Measurements from ENCODE around the gene EYS. TPM values are rescaled to one million over a fixed set of nuclear protein-coding genes. Genes with fewer than 3 reads are reported as not detected.

EYS gene
- total RNA-seq, 1 donor from 2014 or later, result not detected

GRCh38 chr6:64681416-64682160 lies 1025.4 kb downstream of the EYS start:
- no peaks in the 10 kb centered on the region for H3K4me1 ChIP-seq
- H3K4me3 ChIP-seq, result no peak overlapping the region
- ATAC-seq, result no peak
- DNase-seq, result no peak
- H3K36me3 ChIP-seq, result no peaks in the 10 kb centered on the region
- intact Hi-C loops (cut with DNase I), result no loop called here
- TF ChIP-seq CTCF (IDR thresholded peaks at IDR 0.05), result no peak
- H3K9me3 ChIP-seq, result no peaks in the 10 kb centered on the region
- H3K27ac ChIP-seq, result no peak overlapping the region
- no peaks in the 10 kb centered on the region for H3K27me3 ChIP-seq (ENCODE audit: low read depth)

GRCh38 chr6:64680446-64680845 lies 1026.6 kb downstream of the EYS start:
- intact Hi-C loops (cut with DNase I), result no loop called here
- DNase-seq (no peak), ATAC-seq (no peak)
- no peaks in the 10 kb centered on the region for H3K27me3 ChIP-seq (ENCODE audit: low read depth)
- no peaks in the 10 kb centered on the region for H3K9me3 ChIP-seq
- no peak overlapping the region for H3K4me3 ChIP-seq
- no peak overlapping the region for H3K27ac ChIP-seq
- TF ChIP-seq CTCF (IDR thresholded peaks at IDR 0.05), result no peak
- H3K4me1 ChIP-seq, result no peaks in the 10 kb centered on the region
- H3K36me3 ChIP-seq, result no peaks in the 10 kb centered on the region

- TF ChIP-seq CTCF (IDR thresholded peaks at IDR 0.05), result no peak
- no peaks in the 10 kb centered on the region for H3K27me3 ChIP-seq (ENCODE audit: low read depth)
- no peak for DNase-seq
- intact Hi-C loops (cut with DNase I), result no loop called here
- H3K4me3 ChIP-seq, result no peak overlapping the region
- H3K4me1 ChIP-seq, result no peaks in the 10 kb centered on the region
- H3K27ac ChIP-seq, result no peak overlapping the region
- no peaks in the 10 kb centered on the region for H3K9me3 ChIP-seq
- no peak for ATAC-seq
- no peaks in the 10 kb centered on the region for H3K36me3 ChIP-seq
Observed at GRCh38 chr6:64679416-64679815, 1027.6 kb downstream of the EYS start.

- DNase-seq (no peak), ATAC-seq (no peak)
- Histone ChIP-seq H3K4me1 (no peaks in the 10 kb centered on the region), H3K4me3 (no peak overlapping the region), H3K9me3 (no peaks in the 10 kb centered on the region), H3K27ac (no peak overlapping the region), H3K27me3 (ENCODE audit: low read depth) (no peaks in the 10 kb centered on the region), H3K36me3 (no peaks in the 10 kb centered on the region)
- intact Hi-C loops (cut with DNase I), result no loop called here
- no peak for TF ChIP-seq CTCF (IDR thresholded peaks at IDR 0.05)
Observed at GRCh38 chr6:64672651-64673050, 1034.4 kb downstream of the EYS start.

- Histone ChIP-seq H3K4me1 (no peaks in the 10 kb centered on the region), H3K27ac (no peak overlapping the region), H3K9me3 (no peaks in the 10 kb centered on the region), H3K4me3 (no peak overlapping the region), H3K27me3 (ENCODE audit: low read depth) (no peaks in the 10 kb centered on the region), H3K36me3 (no peaks in the 10 kb centered on the region)
- TF ChIP-seq CTCF (IDR thresholded peaks at IDR 0.05), result no peak
- intact Hi-C loops (cut with DNase I), result no loop called here
- ATAC-seq (peak in 1 of 2 donors; percentile 23), DNase-seq (no peak)
Observed at GRCh38 chr6:64672131-64672530, 1034.9 kb downstream of the EYS start.
